PFSK-1 (cell line): ENCODE data around the gene ZNF280C.

Experiments used
- POLR2AphosphoS5 ChIP-seq: IDR thresholded peaks from 2 replicates; pipeline ENCODE4 v1.6.1; 2012; ENCODE audit warnings: low read depth, mild to moderate bottlenecking, control low read depth, low read length, moderate library complexity
- REST ChIP-seq, 2 experiments: IDR thresholded peaks; 2 replicates each; pipeline versions ENCODE4 v1.6.1 to v1.8.0; 2011 to 2012; ENCODE audit warnings: low read depth in 2 of 2, low read length in 2 of 2, control low read depth in 1 of 2, inconsistent platforms in 1 of 2, mild to moderate bottlenecking in 1 of 2, moderate library complexity in 1 of 2; ENCODE audit not compliant: insufficient read depth in 1 of 2
- SIN3A ChIP-seq: IDR thresholded peaks from 2 replicates; pipeline ENCODE4 v1.6.1; 2012; ENCODE audit warnings: mild to moderate bottlenecking, low read length, moderate library complexity, borderline replicate concordance; ENCODE audit not compliant: insufficient read depth
- TAF1 ChIP-seq: IDR thresholded peaks from 2 replicates; pipeline ENCODE4 v1.6.1; 2012; ENCODE audit warnings: low read length, control low read depth, borderline replicate concordance; ENCODE audit not compliant: insufficient read depth

- no peak for TF ChIP-seq POLR2AphosphoS5
- TF ChIP-seq TAF1 = no peak
- no peak for TF ChIP-seq REST (IDR thresholded peaks at IDR 0.05; ENCODE audit: insufficient read depth in 1 of 2, low read depth in 2 of 2, low read length in 2 of 2)
- no peak for TF ChIP-seq SIN3A
Measured at GRCh38 chrX:130197464-130197863, 71.2 kb downstream of the ZNF280C start.
